Esophagus squamous epithelium (tissue), 4 donors: ENCODE measurements around the gene ATMIN.

Experiments
- CTCF ChIP-seq, 6 experiments: fragments of 450-650 bp in 4 of 6; fragments of 200-600 bp in 2 of 6; sonication (generic) in 2 of 6; IDR thresholded peaks; one replicate each; pipeline ENCODE4 v1.5.1; 2016 to 2019; ENCODE audit warnings: antibody characterized with exemption in 6 of 6, mild to moderate bottlenecking in 4 of 6, moderate library complexity in 4 of 6
- POLR2A ChIP-seq, 4 donors: fragments of 450-650 bp; IDR thresholded peaks; one replicate each; pipeline ENCODE4 v1.6.1; 2017; ENCODE audit warnings: antibody characterized with exemption in 4 of 4, mild to moderate bottlenecking in 4 of 4, moderate library complexity in 3 of 4

DNA sequence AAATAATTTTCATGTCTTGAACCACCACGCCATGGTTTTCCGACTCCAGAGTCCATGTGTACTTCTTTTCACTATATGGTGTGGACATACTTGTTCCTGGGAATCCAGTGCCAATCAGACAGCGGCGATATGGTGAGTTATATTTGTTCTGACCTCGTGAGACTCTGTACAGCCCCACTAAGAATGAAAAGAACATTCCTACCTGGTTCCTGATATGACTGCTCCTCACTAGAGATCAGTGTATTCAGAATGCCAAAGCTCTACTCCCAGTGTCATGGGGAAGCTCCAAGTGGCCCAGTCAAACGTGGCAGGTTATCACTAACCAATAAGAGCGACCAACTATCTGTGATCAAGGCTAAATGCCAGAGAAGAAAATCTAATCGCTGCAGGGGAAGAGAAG lies 35.3 kb downstream of the ATMIN start:
- TF ChIP-seq CTCF (IDR thresholded peaks at IDR 0.05) (no peak), POLR2A (IDR thresholded peaks at IDR 0.05) (no peak)
